DND-41 (cell line): Measurements from ENCODE around the gene OPCML.

ENCODE experiments used
- ATAC-seq: fragments of 200-7000 bp; cut with Tn5 transposase; 3 replicates; pipeline ENCODE4 v1.9.1; 2021; ENCODE audit warnings: low read depth; ENCODE audit not compliant: insufficient read depth
- DNase-seq: peaks from one replicate; pipeline ENCODE4 v3.0.0-alpha.2; 2020
- H2AFZ ChIP-seq: 2 replicates; pipeline ENCODE4 v1.6.0; 2012; ENCODE audit warnings: low read depth, low read length
- H3K27ac ChIP-seq: 2 replicates; pipeline ENCODE4 v1.5.1; 2012; ENCODE audit warnings: low read length, inconsistent platforms
- H3K27me3 ChIP-seq: fragments of 200-600 bp; sonication (generic); 2 replicates; pipeline ENCODE4 v1.6.0; 2012; ENCODE audit warnings: low read length, mild to moderate bottlenecking, inconsistent platforms; ENCODE audit not compliant: insufficient read depth, poor library complexity
- H3K36me3 ChIP-seq: 2 replicates; pipeline ENCODE4 v1.5.1; 2012; ENCODE audit warnings: low read length, inconsistent platforms; ENCODE audit not compliant: insufficient read depth
- H3K4me1 ChIP-seq: 2 replicates; pipeline ENCODE4 v1.5.1; 2012; ENCODE audit warnings: mild to moderate bottlenecking, low read length; ENCODE audit not compliant: insufficient read depth
- H3K4me2 ChIP-seq: 2 replicates; pipeline ENCODE4 v1.6.0; 2012; ENCODE audit warnings: mild to moderate bottlenecking, moderate library complexity, low read length, inconsistent platforms; ENCODE audit not compliant: insufficient read depth
- H3K4me3 ChIP-seq, 2 experiments: fragments of 200-600 bp in 1 of 2; shearing (Covaris generic) in 1 of 2; 2 replicates each; pipeline ENCODE4 v1.5.1; 2012 to 2016; ENCODE audit warnings: inconsistent platforms in 2 of 2, low read length in 2 of 2, mild to moderate bottlenecking in 2 of 2, low read depth in 1 of 2, moderate library complexity in 1 of 2
- H3K79me2 ChIP-seq: 2 replicates; pipeline ENCODE4 v1.6.0; 2012; ENCODE audit warnings: low read length, inconsistent platforms; ENCODE audit not compliant: insufficient read depth
- H3K9ac ChIP-seq: 2 replicates; pipeline ENCODE4 v1.6.0; 2012; ENCODE audit warnings: low read depth, mild to moderate bottlenecking, inconsistent platforms, low read length, moderate library complexity
- H3K9me3 ChIP-seq: 2 replicates; pipeline ENCODE4 v1.5.1; 2012; ENCODE audit warnings: low read length, moderate library complexity, mild to moderate bottlenecking, inconsistent platforms; ENCODE audit not compliant: insufficient read depth, severe bottlenecking
- H4K20me1 ChIP-seq: 2 replicates; pipeline ENCODE4 v1.6.0; 2012; ENCODE audit warnings: low read length; ENCODE audit not compliant: insufficient read depth
- EZH2 ChIP-seq: IDR thresholded peaks from 3 replicates; pipeline ENCODE4 v1.6.1; 2012; ENCODE audit warnings: borderline replicate concordance, low read depth, mild to moderate bottlenecking, moderate library complexity, low read length, inconsistent platforms; ENCODE audit not compliant: severe bottlenecking
- TF ChIP-seq, protein P1 (sequence below): IDR thresholded peaks from 2 replicates; pipeline ENCODE4 v1.5.1; 2012; ENCODE audit warnings: borderline replicate concordance, low read length, moderate library complexity, mild to moderate bottlenecking; ENCODE audit not compliant: poor library complexity, severe bottlenecking; ENCODE audit errors: extremely low read depth

The OPCML gene

DNA sequence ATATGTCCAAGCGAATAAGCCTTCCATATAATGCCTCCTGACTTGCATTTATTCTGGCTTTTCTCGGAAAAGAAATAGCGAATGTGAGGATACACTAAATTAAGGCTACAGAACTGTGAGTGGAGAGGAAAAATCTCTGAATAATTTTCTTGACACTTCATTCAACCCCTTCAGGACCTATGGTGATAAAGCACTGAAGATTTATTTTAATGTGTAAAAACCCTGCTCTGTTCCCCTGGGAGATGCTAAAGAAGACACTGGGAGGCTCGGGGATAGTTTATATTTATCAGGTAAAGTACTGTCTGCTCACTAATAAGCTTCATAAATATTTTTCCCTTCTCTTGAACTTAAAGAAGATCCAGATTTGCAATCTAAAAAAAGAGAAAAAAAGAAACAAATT, 895.8 kb downstream of the OPCML start:
- Histone ChIP-seq H3K9ac (no peak overlapping the region), H3K79me2 (no peaks in the 10 kb centered on the region), H3K27ac (no peak overlapping the region), H2AFZ (no peak overlapping the region), H4K20me1 (no peaks in the 10 kb centered on the region), H3K4me3 (no peak overlapping the region), H3K9me3 (no peaks in the 10 kb centered on the region), H3K36me3 (no peaks in the 10 kb centered on the region), H3K27me3 (no peaks in the 10 kb centered on the region), H3K4me2 (no peak overlapping the region), H3K4me1 (peaks cover 13% of the 10 kb centered on the region; the same call in 1 of the 2 replicates)
- TF ChIP-seq, protein P1, sequence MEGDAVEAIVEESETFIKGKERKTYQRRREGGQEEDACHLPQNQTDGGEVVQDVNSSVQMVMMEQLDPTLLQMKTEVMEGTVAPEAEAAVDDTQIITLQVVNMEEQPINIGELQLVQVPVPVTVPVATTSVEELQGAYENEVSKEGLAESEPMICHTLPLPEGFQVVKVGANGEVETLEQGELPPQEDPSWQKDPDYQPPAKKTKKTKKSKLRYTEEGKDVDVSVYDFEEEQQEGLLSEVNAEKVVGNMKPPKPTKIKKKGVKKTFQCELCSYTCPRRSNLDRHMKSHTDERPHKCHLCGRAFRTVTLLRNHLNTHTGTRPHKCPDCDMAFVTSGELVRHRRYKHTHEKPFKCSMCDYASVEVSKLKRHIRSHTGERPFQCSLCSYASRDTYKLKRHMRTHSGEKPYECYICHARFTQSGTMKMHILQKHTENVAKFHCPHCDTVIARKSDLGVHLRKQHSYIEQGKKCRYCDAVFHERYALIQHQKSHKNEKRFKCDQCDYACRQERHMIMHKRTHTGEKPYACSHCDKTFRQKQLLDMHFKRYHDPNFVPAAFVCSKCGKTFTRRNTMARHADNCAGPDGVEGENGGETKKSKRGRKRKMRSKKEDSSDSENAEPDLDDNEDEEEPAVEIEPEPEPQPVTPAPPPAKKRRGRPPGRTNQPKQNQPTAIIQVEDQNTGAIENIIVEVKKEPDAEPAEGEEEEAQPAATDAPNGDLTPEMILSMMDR = no peak
- TF ChIP-seq EZH2 = no peak
- no peak for DNase-seq
- ATAC-seq = no peak

DNA sequence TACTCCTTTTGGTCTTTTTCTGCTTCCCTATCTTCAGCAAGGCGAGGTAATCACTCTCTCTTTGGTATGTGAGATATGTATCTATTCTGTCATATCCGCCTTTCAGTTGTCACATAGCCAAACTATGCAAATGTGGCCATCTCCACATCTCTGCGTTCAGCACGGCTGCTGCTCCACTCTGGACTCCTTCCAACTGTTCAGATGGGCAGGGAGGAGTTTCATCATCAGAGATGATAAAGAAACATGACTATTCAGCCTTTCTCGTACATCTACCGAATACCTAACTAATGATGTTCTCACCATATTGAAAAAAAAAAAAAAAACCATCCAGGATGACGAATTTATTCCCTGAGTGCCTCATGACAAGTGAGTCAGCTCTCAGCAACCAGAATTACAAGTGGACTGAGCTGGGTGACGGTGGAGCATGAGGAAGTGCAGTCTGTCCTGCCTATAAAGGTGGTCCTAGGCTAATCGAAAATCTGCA, 899.6 kb downstream of the OPCML start:
- no peak for TF ChIP-seq EZH2
- TF ChIP-seq, protein P1 = no peak
- Histone ChIP-seq H4K20me1 (no peaks in the 10 kb centered on the region), H3K9ac (no peak overlapping the region), H3K4me3 (no peak overlapping the region), H3K4me1 (peaks cover 7% of the 10 kb centered on the region; the same call in 1 of the 2 replicates), H2AFZ (no peak overlapping the region; the same call in 1 of the 2 replicates), H3K9me3 (no peaks in the 10 kb centered on the region), H3K36me3 (no peaks in the 10 kb centered on the region), H3K79me2 (no peaks in the 10 kb centered on the region), H3K27me3 (no peaks in the 10 kb centered on the region), H3K27ac (no peak overlapping the region), H3K4me2 (no peak overlapping the region)
- DNase-seq = no peak
- no peak for ATAC-seq

DNA sequence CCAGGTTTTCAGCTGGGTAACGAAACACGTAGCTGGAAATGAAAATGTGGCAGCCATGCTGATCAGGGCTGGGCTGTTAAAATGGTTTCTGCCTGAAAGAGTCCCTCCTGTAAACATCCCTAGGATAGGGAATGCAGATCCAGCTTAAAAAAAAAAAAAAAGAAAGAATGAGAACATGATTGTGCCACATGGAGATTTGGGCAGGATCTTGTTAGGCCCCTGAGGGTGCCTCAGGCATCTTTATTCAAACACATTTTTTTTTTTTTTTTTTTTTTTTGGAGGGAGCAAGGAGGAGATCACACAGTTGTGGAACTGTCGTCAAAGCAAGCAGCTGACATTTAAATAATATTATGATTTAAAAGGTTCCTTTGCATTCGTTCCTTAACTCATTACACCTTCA, 900.3 kb downstream of the OPCML start:
- H3K9ac ChIP-seq = no peak overlapping the region
- DNase-seq (no peak), ATAC-seq (no peak)
- no peak for TF ChIP-seq EZH2
- TF ChIP-seq, protein P1 = no peak
- H3K79me2 ChIP-seq = no peaks in the 10 kb centered on the region
- H3K4me2 ChIP-seq = no peak overlapping the region
- no peak overlapping the region for H3K4me3 ChIP-seq
- peaks cover 7% of the 10 kb centered on the region; the same call in 1 of the 2 replicates for H3K4me1 ChIP-seq
- H3K36me3 ChIP-seq = no peaks in the 10 kb centered on the region
- no peak overlapping the region for H2AFZ ChIP-seq
- H3K27me3 ChIP-seq = no peaks in the 10 kb centered on the region
- H3K9me3 ChIP-seq = no peaks in the 10 kb centered on the region
- H3K27ac ChIP-seq = no peak overlapping the region
- H4K20me1 ChIP-seq = no peaks in the 10 kb centered on the region

DNA sequence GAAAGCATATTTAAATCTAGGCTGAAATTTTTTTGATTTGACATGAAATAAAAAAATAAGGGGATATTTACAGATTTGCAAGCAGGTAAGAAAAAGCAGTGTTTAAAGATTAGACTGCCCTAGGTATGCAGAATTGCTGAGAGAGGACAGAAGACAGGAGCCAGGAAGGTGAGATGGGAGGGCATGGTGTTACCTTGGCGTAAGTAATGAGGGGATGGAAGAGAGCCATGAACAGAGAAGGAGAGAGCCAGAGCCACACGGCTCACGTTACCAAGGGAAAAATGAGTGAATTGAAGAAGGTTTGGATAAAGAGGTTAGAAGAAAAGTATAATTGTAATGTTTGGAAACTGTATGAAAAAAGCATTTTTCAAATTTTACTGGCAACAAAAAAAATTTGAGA, 904.3 kb downstream of the OPCML start:
- Histone ChIP-seq H3K27me3 (peaks cover 3% of the 10 kb centered on the region), H3K9me3 (no peaks in the 10 kb centered on the region), H3K4me2 (no peak overlapping the region), H3K4me1 (no peaks in the 10 kb centered on the region), H3K79me2 (no peaks in the 10 kb centered on the region), H3K4me3 (no peak overlapping the region), H2AFZ (no peak overlapping the region), H3K36me3 (no peaks in the 10 kb centered on the region), H3K9ac (no peak overlapping the region), H3K27ac (no peak overlapping the region), H4K20me1 (no peaks in the 10 kb centered on the region)
- DNase-seq = no peak
- TF ChIP-seq, protein P1 = no peak
- no peak for TF ChIP-seq EZH2
- no peak for ATAC-seq
